ENCODE measurements around the gene AKAP9.

AKAP9 gene

DNA sequence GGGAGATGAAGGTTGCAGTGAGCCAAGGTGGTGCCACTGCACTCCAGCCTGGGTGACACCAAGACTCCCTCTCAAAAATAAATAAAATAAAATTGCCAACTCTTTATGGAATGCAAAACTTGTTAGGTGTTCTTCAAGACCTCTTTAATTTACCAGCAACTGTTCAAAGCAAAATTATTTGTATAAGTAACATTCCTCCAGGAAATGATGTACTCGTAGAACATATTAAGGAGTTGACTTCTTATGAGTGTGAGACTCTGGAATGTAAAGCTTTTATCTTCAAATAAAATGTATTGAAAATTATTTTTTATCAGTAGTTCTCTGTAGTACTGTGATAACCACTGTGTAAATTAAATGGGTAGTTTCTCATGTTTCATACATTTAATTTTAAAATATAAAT is 99.2 kb downstream of the AKAP9 start:
- H3K27ac Mint-ChIP-seq = no peak overlapping the region
- TF ChIP-seq, protein P1, sequence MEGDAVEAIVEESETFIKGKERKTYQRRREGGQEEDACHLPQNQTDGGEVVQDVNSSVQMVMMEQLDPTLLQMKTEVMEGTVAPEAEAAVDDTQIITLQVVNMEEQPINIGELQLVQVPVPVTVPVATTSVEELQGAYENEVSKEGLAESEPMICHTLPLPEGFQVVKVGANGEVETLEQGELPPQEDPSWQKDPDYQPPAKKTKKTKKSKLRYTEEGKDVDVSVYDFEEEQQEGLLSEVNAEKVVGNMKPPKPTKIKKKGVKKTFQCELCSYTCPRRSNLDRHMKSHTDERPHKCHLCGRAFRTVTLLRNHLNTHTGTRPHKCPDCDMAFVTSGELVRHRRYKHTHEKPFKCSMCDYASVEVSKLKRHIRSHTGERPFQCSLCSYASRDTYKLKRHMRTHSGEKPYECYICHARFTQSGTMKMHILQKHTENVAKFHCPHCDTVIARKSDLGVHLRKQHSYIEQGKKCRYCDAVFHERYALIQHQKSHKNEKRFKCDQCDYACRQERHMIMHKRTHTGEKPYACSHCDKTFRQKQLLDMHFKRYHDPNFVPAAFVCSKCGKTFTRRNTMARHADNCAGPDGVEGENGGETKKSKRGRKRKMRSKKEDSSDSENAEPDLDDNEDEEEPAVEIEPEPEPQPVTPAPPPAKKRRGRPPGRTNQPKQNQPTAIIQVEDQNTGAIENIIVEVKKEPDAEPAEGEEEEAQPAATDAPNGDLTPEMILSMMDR (IDR thresholded peaks at IDR 0.05) = no peak
- no peak overlapping the region for H3K4me3 Mint-ChIP-seq
- H3K4me1 Mint-ChIP-seq = peaks cover 4% of the 10 kb centered on the region
- H3K36me3 Mint-ChIP-seq (ENCODE audit: low read depth) = peaks cover 41% of the 10 kb centered on the region
- no peaks in the 10 kb centered on the region for H3K9me3 Mint-ChIP-seq
- no peak for DNase-seq
- H3K27me3 Mint-ChIP-seq (ENCODE audit: low read depth, poor library complexity) = no peaks in the 10 kb centered on the region

DNA sequence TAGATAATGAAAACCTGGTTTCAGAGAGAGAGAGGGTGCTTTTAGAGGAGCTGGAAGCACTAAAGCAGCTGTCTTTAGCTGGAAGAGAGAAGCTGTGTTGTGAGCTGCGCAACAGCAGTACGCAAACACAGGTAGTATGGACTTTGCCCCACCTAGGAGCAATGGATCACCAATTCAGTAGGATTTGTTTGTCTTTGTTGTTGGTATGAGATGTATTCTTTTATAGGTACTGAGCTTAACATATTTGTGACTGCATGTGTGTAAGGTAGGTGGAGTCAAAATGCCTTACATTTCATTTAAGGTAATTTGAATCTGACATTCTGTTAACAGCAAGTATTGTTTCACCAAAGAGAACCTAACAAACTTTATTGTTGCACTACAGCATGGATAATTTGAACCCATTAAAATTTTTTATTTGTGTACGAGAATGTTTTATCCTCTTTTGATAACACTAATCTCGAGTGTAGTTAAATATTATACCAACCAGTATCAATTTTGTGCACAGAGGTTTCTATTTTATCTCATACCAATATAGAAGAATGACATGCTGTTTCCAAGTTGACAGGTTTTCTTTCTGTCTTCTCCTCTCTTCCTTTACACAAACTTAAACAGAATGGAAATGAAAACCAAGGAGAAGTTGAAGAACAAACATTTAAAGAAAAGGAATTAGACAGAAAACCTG is 101.5 kb downstream of the AKAP9 start:
- TF ChIP-seq, protein P1 (IDR thresholded peaks at IDR 0.05) = no peak
- Mint-ChIP-seq H3K9me3 (no peaks in the 10 kb centered on the region), H3K27me3 (ENCODE audit: low read depth, poor library complexity) (no peaks in the 10 kb centered on the region), H3K27ac (no peak overlapping the region), H3K4me1 (peaks cover 4% of the 10 kb centered on the region), H3K4me3 (no peak overlapping the region), H3K36me3 (ENCODE audit: low read depth) (peaks cover 49% of the 10 kb centered on the region)
- DNase-seq = no peak

DNA sequence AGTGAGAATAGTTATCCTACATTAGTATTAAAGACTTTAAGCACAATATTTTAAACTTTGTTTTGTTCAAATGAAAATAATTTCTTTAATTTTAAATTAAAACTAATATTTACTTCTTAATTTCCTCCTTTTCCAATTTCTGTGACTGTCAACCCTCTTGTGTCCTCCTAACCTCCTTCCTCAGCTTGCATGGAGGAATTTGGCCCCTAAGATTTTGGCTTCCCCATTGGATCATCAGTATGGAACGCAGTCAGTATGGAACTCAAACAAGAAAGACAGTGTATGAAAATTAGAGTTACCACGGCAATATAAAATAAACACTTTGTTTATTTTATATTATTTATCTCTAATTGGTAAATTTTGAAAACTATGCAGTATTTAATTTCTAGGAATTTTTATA is 102.4 kb downstream of the AKAP9 start:
- TF ChIP-seq, protein P1 (IDR thresholded peaks at IDR 0.05) = no peak
- Mint-ChIP-seq H3K27me3 (ENCODE audit: low read depth, poor library complexity) (no peaks in the 10 kb centered on the region), H3K4me3 (no peak overlapping the region), H3K36me3 (ENCODE audit: low read depth) (peaks cover 51% of the 10 kb centered on the region), H3K4me1 (peaks cover 4% of the 10 kb centered on the region), H3K9me3 (no peaks in the 10 kb centered on the region), H3K27ac (no peak overlapping the region)
- no peak for DNase-seq

DNA sequence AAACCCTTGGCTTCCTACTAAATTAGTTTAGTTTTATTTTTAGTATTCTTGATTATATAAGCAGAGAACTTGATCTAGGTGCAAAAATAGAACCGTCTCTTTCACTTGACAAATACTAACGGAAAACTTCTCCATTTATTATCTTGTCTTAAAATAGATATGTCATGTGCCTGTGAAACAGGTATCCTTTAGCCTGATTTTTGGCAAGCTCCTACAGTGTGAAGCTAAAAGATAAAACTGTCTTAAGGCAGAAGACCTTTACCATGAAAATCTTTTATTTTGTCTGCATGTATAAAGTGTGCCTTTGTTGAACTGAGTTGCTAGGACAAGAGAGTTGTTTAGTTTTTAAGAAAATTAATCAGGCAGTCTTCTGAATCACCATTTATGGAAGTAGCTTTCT is 103.0 kb downstream of the AKAP9 start:
- peak overlapping the region; percentile 93 for H3K27ac Mint-ChIP-seq
- no peaks in the 10 kb centered on the region for H3K9me3 Mint-ChIP-seq
- H3K36me3 Mint-ChIP-seq (ENCODE audit: low read depth) = peaks cover 52% of the 10 kb centered on the region

DNA sequence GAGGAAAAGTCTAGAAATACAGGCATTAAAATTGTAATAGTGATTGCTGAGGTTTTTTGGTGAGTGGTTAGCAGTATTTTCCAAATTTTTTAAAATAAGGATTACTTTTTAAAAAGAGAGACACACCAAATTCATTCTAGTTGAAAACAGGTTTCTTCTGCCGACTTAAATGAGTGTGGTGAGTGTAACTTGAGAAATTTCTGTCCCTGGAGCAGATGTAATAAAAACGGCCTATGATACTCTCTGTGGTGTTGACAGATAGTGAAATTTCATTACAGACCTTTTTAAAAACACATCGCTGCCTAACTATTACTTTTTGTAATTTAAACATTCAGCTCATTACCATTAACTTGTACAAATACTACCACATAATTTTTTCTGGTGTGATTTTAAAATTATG is 103.5 kb downstream of the AKAP9 start:
- H3K27me3 Mint-ChIP-seq (ENCODE audit: low read depth, poor library complexity) = no peaks in the 10 kb centered on the region
- peak overlapping the region; percentile 93 for H3K27ac Mint-ChIP-seq
- peaks cover 4% of the 10 kb centered on the region for H3K4me1 Mint-ChIP-seq
- no peak overlapping the region for H3K4me3 Mint-ChIP-seq
- peaks cover 57% of the 10 kb centered on the region for H3K36me3 Mint-ChIP-seq (ENCODE audit: low read depth)
- no peak for DNase-seq
- TF ChIP-seq, protein P1 (IDR thresholded peaks at IDR 0.05) = no peak
- no peaks in the 10 kb centered on the region for H3K9me3 Mint-ChIP-seq

More for the DNA sequence above, 103.0 kb downstream of the AKAP9 start:
- Mint-ChIP-seq H3K27me3 (ENCODE audit: low read depth, poor library complexity) (no peaks in the 10 kb centered on the region), H3K4me1 (peaks cover 4% of the 10 kb centered on the region), H3K4me3 (no peak overlapping the region)
- TF ChIP-seq, protein P1 (IDR thresholded peaks at IDR 0.05) = no peak
- DNase-seq = no peak

DNA sequence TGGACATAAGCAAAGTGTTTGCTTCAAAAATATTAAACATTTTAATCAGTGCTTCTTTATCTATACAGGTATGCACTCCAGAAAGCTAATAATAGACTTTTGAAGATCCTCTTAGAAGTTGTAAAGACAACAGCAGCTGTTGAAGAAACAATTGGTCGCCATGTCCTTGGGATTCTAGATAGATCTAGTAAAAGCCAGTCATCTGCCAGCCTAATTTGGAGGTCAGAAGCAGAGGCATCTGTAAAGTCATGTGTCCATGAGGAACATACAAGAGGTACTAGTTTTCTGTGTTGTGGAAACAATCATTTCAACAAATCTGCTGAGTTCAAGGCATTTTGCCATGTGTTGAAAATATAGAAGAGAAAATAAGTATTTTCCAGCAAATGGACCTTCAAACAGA is 104.3 kb downstream of the AKAP9 start:
- TF ChIP-seq, protein P1 (IDR thresholded peaks at IDR 0.05) = no peak
- H3K4me3 Mint-ChIP-seq = no peak overlapping the region
- peaks cover 4% of the 10 kb centered on the region for H3K4me1 Mint-ChIP-seq
- no peaks in the 10 kb centered on the region for H3K9me3 Mint-ChIP-seq
- no peak for DNase-seq
- H3K27ac Mint-ChIP-seq = no peak overlapping the region
- no peaks in the 10 kb centered on the region for H3K27me3 Mint-ChIP-seq (ENCODE audit: low read depth, poor library complexity)
- H3K36me3 Mint-ChIP-seq (ENCODE audit: low read depth) = peaks cover 62% of the 10 kb centered on the region

All from nephron progenitor cell (in vitro differentiated cells).